Testis (tissue), 3 donors: ENCODE data around the gene FOXN4. TPM values are rescaled to one million over a fixed set of nuclear protein-coding genes. Genes with fewer than 3 reads are reported as not detected.

ENCODE experiments used
- DNase-seq: peaks from one replicate; pipeline ENCODE4 v3.0.0-alpha.2; 2019
- H3K27ac ChIP-seq, 2 donors: fragments of 200-600 bp; sonication (generic); one replicate each; pipeline ENCODE4 v1.5.1; 2019
- H3K27me3 ChIP-seq: fragments of 200-600 bp; sonication (generic); one replicate; pipeline ENCODE4 v1.5.1; 2019
- H3K36me3 ChIP-seq: fragments of 200-600 bp; sonication (generic); one replicate; pipeline ENCODE4 v1.5.1; 2017; ENCODE audit warnings: low read depth; ENCODE audit errors: missing control alignments
- H3K4me1 ChIP-seq: fragments of 200-600 bp; sonication (generic); one replicate; pipeline ENCODE4 v1.5.1; 2019
- H3K4me3 ChIP-seq, 2 donors: fragments of 200-600 bp; sonication (generic); one replicate each; pipeline ENCODE4 v1.5.1; 2017 to 2019
- H3K9me3 ChIP-seq: fragments of 200-600 bp; sonication (generic); one replicate; pipeline ENCODE4 v1.5.1; 2017
- POLR2A ChIP-seq: fragments of 450-650 bp; IDR thresholded peaks from one replicate; pipeline ENCODE4 v1.6.1; 2017; ENCODE audit warnings: antibody characterized with exemption, mild to moderate bottlenecking, moderate library complexity
- WGBS, 2 donors: methylation state at CpG; one replicate each; pipeline ENCODE4 v1.1.5; 2018; 5-methylcytosine and 5-hydroxymethylcytosine counted together
- intact Hi-C: fragments of 100-400 bp; cut with DNase I; formaldehyde crosslinking; loops from one replicate; pipeline ENCODE4 v1.15.1; 2023; ENCODE audit warnings: low total_unique reads
- polyA plus RNA-seq: library from polyadenylated mRNA; stranded (reverse); fragments of 350-450 nt; fragmentation: Illumina TruSeq; extraction: RNeasy Lipid Tissue Mini Kit (QIAGEN cat#74804); gene quantifications from one replicate; pipeline ENCODE4 v1.2.3, GENCODE V29; 2014; ENCODE audit warnings: low read depth, low replicate concordance; ENCODE audit not compliant: insufficient read depth
- total RNA-seq, 2 donors: library from RNA; depleted of rRNA; stranded (reverse); fragments of >200 nt; gene quantifications; one replicate each; pipeline ENCODE4 v1.2.3, GENCODE V29; 2016
- TF ChIP-seq, protein P1 (sequence below), 3 experiments: fragments of 450-650 bp in 2 of 3; fragments of 200-600 bp in 1 of 3; sonication (generic) in 1 of 3; IDR thresholded peaks; one replicate each; pipeline ENCODE4 v1.5.1; 2016 to 2019; ENCODE audit warnings: antibody characterized with exemption in 3 of 3, mild to moderate bottlenecking in 2 of 3, moderate library complexity in 1 of 3

The FOXN4 gene
- total and polyA plus RNA-seq, 3 donors from 2014 or later, result 7.8 to 17.1 (median 9.0) TPM

DNA sequence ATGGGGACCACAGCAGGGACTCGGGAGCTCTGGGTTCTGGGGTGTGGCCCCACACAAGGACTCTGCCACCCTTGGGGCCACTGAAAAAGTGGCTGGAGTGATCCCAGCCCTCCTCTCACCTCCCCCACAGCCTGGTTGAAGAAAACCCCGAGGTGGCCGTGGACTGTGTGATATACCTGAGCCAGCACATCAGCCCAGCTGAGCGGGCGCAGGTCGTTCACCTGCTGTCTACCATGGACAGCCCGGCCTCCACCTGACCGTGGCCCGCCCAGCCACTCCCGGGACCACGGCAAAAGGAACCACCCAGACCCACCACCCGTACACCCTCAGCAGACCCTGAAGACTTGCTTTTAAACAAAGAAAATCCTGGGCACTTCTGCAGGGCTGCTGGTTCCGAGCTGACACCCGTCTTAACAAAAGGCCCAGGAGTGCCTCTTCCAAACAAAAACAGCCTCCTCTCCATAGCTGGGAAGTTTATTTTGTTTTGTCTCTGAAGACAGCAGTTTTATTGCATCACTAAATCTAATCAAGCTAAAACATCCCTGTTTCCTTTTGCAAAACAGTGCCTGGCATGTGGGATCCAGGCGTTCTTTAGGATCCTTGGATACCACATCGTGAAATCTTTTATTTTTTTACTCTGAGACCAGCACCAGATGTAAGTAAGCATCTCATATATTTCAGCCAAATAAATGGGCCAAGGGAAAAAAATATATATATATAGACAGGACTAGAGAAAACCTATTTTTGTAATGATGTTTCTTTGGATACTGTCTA, 42.8 kb downstream of the FOXN4 start:
- no peak for DNase-seq
- H3K27ac ChIP-seq, result no peak overlapping the region
- TF ChIP-seq, protein P1, sequence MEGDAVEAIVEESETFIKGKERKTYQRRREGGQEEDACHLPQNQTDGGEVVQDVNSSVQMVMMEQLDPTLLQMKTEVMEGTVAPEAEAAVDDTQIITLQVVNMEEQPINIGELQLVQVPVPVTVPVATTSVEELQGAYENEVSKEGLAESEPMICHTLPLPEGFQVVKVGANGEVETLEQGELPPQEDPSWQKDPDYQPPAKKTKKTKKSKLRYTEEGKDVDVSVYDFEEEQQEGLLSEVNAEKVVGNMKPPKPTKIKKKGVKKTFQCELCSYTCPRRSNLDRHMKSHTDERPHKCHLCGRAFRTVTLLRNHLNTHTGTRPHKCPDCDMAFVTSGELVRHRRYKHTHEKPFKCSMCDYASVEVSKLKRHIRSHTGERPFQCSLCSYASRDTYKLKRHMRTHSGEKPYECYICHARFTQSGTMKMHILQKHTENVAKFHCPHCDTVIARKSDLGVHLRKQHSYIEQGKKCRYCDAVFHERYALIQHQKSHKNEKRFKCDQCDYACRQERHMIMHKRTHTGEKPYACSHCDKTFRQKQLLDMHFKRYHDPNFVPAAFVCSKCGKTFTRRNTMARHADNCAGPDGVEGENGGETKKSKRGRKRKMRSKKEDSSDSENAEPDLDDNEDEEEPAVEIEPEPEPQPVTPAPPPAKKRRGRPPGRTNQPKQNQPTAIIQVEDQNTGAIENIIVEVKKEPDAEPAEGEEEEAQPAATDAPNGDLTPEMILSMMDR (IDR thresholded peaks at IDR 0.05), result no peak
- TF ChIP-seq POLR2A, result no peak

GRCh38 chr12:109264943-109265650, 44.0 kb downstream of the FOXN4 start:
- WGBS, 2 donors, result 92 to 94% methylated on average over 13 to 27 of the region's 27 CpGs
- H3K4me3 ChIP-seq, result no peak overlapping the region
- no peaks in the 10 kb centered on the region for H3K36me3 ChIP-seq
- no peaks in the 10 kb centered on the region for H3K27me3 ChIP-seq
- no peak for DNase-seq
- intact Hi-C loops, result loop anchor here (10.0 kb wide), 1 partner anchor 120 kb away; no protein-coding TSS in a partner anchor
- no peaks in the 10 kb centered on the region for H3K4me1 ChIP-seq
- H3K27ac ChIP-seq, result no peak overlapping the region
- H3K9me3 ChIP-seq, result no peaks in the 10 kb centered on the region
- TF ChIP-seq, protein P1 (IDR thresholded peaks at IDR 0.05), result no peak
- no peak for TF ChIP-seq POLR2A

More for the DNA sequence above, 42.8 kb downstream of the FOXN4 start:
- no peaks in the 10 kb centered on the region for H3K27me3 ChIP-seq
- intact Hi-C loops, result loop anchor here (10.0 kb wide), 1 partner anchor 119 kb away; no protein-coding TSS in a partner anchor
- H3K4me1 ChIP-seq, result no peaks in the 10 kb centered on the region
- 89 to 90% methylated on average over 5 to 16 of the region's 16 CpGs for WGBS, 2 donors
- H3K9me3 ChIP-seq, result no peaks in the 10 kb centered on the region
- H3K4me3 ChIP-seq, result no peak overlapping the region
- no peaks in the 10 kb centered on the region for H3K36me3 ChIP-seq

- intact Hi-C loops, result loop anchor here (10.0 kb wide), 1 partner anchor 120 kb away; no protein-coding TSS in a partner anchor
- Histone ChIP-seq H3K36me3 (no peaks in the 10 kb centered on the region), H3K27me3 (no peaks in the 10 kb centered on the region), H3K9me3 (no peaks in the 10 kb centered on the region), H3K4me1 (no peaks in the 10 kb centered on the region), H3K27ac (no peak overlapping the region), H3K4me3 (no peak overlapping the region)
- TF ChIP-seq, protein P1 (IDR thresholded peaks at IDR 0.05), result peak; percentile 74 to 78 (median 75)
- no peak for TF ChIP-seq POLR2A
- peak; percentile 74 for DNase-seq
- 64 to 74% methylated on average over 17 to 23 of the region's 23 CpGs for WGBS, 2 donors
Measured at GRCh38 chr12:109264095-109264942, 44.8 kb downstream of the FOXN4 start.

DNA sequence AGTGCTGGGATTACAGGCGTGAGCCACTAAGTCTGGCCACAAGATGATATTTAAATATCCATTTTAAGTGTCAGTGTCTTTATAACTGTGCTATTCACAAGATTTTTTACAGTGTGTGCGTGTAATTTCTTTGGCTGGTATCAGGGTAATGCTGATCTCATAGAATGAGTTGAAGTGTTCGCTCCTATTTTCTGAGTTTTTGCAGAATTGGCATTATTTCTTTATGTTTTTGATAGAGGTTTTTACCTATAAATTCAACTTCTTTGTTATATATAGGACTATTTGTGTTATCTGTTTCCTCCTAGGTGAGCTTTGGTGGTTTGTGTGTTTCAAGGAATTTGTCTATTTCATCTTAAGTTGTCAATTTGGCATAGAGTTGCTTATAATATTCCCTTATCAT, 45.6 kb downstream of the FOXN4 start:
- no peak for DNase-seq
- no peak overlapping the region for H3K4me3 ChIP-seq
- no peaks in the 10 kb centered on the region for H3K9me3 ChIP-seq
- H3K36me3 ChIP-seq, result no peaks in the 10 kb centered on the region
- intact Hi-C loops, result loop anchor here (10.0 kb wide), 1 partner anchor 121 kb away; no protein-coding TSS in a partner anchor
- no peak for TF ChIP-seq POLR2A
- TF ChIP-seq, protein P1 (IDR thresholded peaks at IDR 0.05), result no peak
- H3K4me1 ChIP-seq, result no peaks in the 10 kb centered on the region
- no peaks in the 10 kb centered on the region for H3K27me3 ChIP-seq
- 97 to 100% methylated on average over 3 of the region's 3 CpGs for WGBS, 2 donors
- no peak overlapping the region for H3K27ac ChIP-seq
